HEK293T (cell line): ENCODE measurements around the gene MAP7.
"Not testable (repeated sequence)": the region's sequence is repeated elsewhere in the genome, so short reads cannot be mapped to it uniquely, and the experiment has no call there.

Source experiments
- CTCF ChIA-PET: fragments of 350-600 bp; formaldehyde crosslinking; extraction: SDS; loops from one replicate; lab custom pipeline; 2021; ENCODE audit warnings: antibody characterized with exemption, inconsistent platforms; lab: Yijun Ruan, JAX
- POLR2A ChIA-PET: fragments of 350-600 bp; formaldehyde crosslinking; extraction: SDS; loops from one replicate; lab custom pipeline; 2020; ENCODE audit warnings: antibody characterized with exemption, inconsistent platforms; lab: Yijun Ruan, JAX
- DNase-seq: peaks from one replicate; pipeline ENCODE4 v3.0.0; 2012; ENCODE audit warnings: mixed read lengths; ENCODE audit errors: extremely low spot score
- ARNT ChIP-seq: fragments of 450-650 bp; IDR thresholded peaks from 2 replicates; pipeline ENCODE4 v1.6.1; 2017; ENCODE audit warnings: mild to moderate bottlenecking
- BHLHE40 ChIP-seq: fragments of 450-650 bp; IDR thresholded peaks from 2 replicates; pipeline ENCODE4 v1.6.1; 2016; ENCODE audit warnings: mild to moderate bottlenecking, moderate library complexity, borderline replicate concordance
- CTBP1 ChIP-seq: fragments of 450-650 bp; IDR thresholded peaks from 2 replicates; pipeline ENCODE4 v1.6.1; 2016; ENCODE audit warnings: borderline replicate concordance
- ELF4 ChIP-seq: fragments of 450-650 bp; IDR thresholded peaks from 2 replicates; pipeline ENCODE4 v1.6.1; 2017; ENCODE audit warnings: antibody characterized with exemption
- FOXA1 ChIP-seq: fragments of 450-650 bp; IDR thresholded peaks from 2 replicates; pipeline ENCODE4 v1.6.1; 2016; ENCODE audit warnings: mild to moderate bottlenecking
- FOXK2 ChIP-seq: fragments of 450-650 bp; IDR thresholded peaks from 2 replicates; pipeline ENCODE4 v1.6.1; 2016; ENCODE audit warnings: mild to moderate bottlenecking
- FOXM1 ChIP-seq: fragments of 450-650 bp; IDR thresholded peaks from 2 replicates; pipeline ENCODE4 v1.6.1; 2017; ENCODE audit warnings: mild to moderate bottlenecking, borderline replicate concordance
- HDGF ChIP-seq: fragments of 450-650 bp; IDR thresholded peaks from 2 replicates; pipeline ENCODE4 v1.6.1; 2017; ENCODE audit warnings: antibody characterized with exemption, borderline replicate concordance
- L3MBTL2 ChIP-seq: fragments of 450-650 bp; conservative IDR thresholded peaks from 2 replicates; pipeline ENCODE4 v1.6.1; 2016; ENCODE audit warnings: mild to moderate bottlenecking
- LEF1 ChIP-seq: fragments of 450-650 bp; IDR thresholded peaks from 2 replicates; pipeline ENCODE4 v1.6.1; 2017; ENCODE audit warnings: mild to moderate bottlenecking, borderline replicate concordance
- NFRKB ChIP-seq: fragments of 450-650 bp; IDR thresholded peaks from 2 replicates; pipeline ENCODE4 v1.6.1; 2016; ENCODE audit warnings: mild to moderate bottlenecking, moderate library complexity
- SP1 ChIP-seq: fragments of 450-650 bp; IDR thresholded peaks from 2 replicates; pipeline ENCODE4 v1.6.1; 2017
- SUZ12 ChIP-seq: fragments of 450-650 bp; IDR thresholded peaks from 2 replicates; pipeline ENCODE4 v1.6.1; 2016; ENCODE audit warnings: mild to moderate bottlenecking
- TARDBP ChIP-seq: fragments of 450-650 bp; IDR thresholded peaks from 2 replicates; pipeline ENCODE4 v1.6.1; 2016
- ZNF384 ChIP-seq: fragments of 450-650 bp; IDR thresholded peaks from 2 replicates; pipeline ENCODE4 v1.6.1; 2016
- TF ChIP-seq, protein P1 (sequence below): fragments of 450-650 bp; IDR thresholded peaks from 2 replicates; pipeline ENCODE4 v1.6.1; 2016

MAP7 gene

DNA sequence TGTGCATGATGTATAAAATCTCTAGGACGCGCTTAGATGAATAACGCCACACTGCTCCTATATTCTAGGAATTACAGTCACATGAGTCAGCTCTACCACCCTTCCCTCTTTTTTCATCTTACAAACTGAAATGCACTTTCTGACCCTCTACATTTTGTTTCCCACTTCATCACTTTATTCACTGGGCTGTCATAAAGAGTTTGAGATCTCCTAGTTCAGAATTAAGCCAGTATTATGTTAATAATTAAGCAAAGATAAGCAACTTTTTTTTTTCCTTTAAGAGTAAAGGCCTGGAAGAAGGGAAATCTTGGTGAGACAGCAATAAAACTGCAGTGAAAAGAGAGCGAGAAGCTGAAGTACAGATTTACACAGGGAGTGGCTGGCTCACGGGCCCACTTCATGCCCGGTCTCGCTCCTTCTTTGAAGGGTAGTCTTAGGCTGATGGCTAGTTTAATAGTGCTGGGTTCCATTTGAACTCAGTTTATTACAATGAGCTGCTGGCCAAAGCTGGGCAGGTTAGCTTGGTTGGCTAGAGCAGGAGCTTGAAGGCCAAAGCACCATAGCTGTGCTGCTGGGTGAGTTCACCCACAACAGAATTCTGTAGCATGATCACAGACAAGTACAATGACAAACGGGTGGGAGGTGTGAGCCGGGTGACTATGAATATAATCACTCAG lies 110.6 kb downstream of the MAP7 start:
- TF ChIP-seq L3MBTL2 (no peak), FOXK2 (no peak), CTBP1 (no peak), TARDBP (no peak), SUZ12 (no peak), ZNF384 (no peak), LEF1 (no peak), FOXM1 (no peak), NFRKB (no peak), BHLHE40 (no peak), FOXA1 (no peak), ELF4 (no peak)
- TF ChIP-seq, protein P1, sequence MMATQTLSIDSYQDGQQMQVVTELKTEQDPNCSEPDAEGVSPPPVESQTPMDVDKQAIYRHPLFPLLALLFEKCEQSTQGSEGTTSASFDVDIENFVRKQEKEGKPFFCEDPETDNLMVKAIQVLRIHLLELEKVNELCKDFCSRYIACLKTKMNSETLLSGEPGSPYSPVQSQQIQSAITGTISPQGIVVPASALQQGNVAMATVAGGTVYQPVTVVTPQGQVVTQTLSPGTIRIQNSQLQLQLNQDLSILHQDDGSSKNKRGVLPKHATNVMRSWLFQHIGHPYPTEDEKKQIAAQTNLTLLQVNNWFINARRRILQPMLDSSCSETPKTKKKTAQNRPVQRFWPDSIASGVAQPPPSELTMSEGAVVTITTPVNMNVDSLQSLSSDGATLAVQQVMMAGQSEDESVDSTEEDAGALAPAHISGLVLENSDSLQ: no peak
- ChIA-PET POLR2A (no interaction called here), CTCF (interaction anchor here (0.9 kb wide), 1 partner anchor 17 kb away, joined by 3 read pairs; no protein-coding TSS in a partner anchor)
- DNase-seq: no peak

DNA sequence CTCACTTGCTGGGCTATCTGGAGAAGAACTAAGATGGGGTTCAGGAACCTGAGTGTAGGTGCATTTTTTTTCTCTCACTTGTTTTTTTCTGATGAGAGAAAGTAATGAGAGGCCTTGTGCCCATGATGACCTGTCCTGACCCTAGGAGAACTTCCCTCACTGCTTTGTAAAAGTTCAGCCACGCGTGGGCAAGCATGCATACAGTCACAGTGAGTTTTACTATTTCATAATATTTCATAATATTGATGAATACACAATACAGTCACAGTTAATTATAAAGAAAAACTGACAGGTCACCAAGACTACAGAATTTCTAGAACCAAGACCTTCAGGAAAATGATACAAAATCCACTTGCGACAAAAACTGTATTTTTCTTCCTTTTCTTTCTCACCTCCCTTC lies 111.8 kb downstream of the MAP7 start:
- ChIA-PET POLR2A (interaction anchor here (1.6 kb wide), 1 partner anchor 9 kb away, joined by 3 read pairs; no protein-coding TSS in a partner anchor), CTCF (no interaction called here)
- no peak for DNase-seq
- TF ChIP-seq SUZ12: no peak
- TF ChIP-seq TARDBP: no peak
- no peak for TF ChIP-seq CTBP1
- TF ChIP-seq NFRKB: no peak
- TF ChIP-seq, protein P1: no peak
- no peak for TF ChIP-seq FOXA1
- no peak for TF ChIP-seq LEF1
- TF ChIP-seq L3MBTL2: no peak
- TF ChIP-seq SP1: no peak
- no peak for TF ChIP-seq HDGF
- TF ChIP-seq BHLHE40: no peak
- no peak for TF ChIP-seq FOXM1

DNA sequence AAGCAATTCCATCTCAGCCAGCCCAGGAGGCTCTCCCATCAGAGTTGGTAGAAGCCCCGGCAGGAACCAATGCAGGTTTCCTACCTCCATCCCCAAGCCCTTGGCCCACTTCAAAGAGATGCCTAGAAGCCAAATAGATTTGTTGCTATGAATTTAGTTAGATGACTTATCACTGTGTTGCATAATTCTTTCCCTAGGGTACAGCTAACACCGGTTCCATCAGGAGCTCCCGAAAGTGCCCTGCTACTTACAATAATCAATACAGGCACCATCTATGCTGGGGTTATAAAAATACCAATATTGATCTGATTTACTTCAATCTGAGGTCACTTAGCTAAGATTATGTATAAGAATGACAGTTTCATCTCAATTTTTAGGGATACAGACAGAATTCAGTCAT lies 113.0 kb downstream of the MAP7 start:
- TF ChIP-seq NFRKB: no peak
- no peak for TF ChIP-seq ZNF384
- no peak for TF ChIP-seq SP1
- no peak for TF ChIP-seq CTBP1
- TF ChIP-seq FOXA1: no peak
- no peak for TF ChIP-seq ELF4
- TF ChIP-seq FOXK2: no peak
- TF ChIP-seq BHLHE40: no peak
- TF ChIP-seq SUZ12: no peak
- no peak for TF ChIP-seq TARDBP
- TF ChIP-seq, protein P1: no peak
- no peak for TF ChIP-seq ARNT
- POLR2A ChIA-PET: interaction anchor here (1.1 to 1.6 kb wide), 2 partner anchors 8 to 148 kb away, joined by 3 read pairs; partner anchors contain the start of gene BCLAF1
- DNase-seq: no peak
- CTCF ChIA-PET: interaction anchor here (0.6 to 0.7 kb wide), 2 partner anchors 15 to 30 kb away, joined by 3 to 5 read pairs; no protein-coding TSS in a partner anchor

DNA sequence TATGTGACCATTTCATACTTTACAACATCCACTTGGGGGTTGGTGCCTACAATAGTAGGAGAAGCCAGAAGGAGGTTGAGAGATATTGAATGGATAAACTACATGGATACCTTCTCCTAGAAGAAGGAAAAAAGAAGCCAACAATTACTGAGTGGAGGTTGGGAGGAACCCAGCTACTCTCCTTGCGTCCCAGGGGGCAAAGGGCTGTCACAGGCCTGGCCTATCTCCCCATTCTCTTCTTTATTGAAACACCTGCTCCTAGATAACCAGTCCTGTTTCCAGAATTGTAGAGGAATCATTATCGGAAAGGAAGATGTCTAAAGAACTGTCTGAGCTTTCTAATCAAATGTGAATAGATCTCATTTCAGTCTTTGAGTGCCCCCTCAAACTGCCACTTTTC lies 115.1 kb downstream of the MAP7 start:
- no peak for DNase-seq
- TF ChIP-seq L3MBTL2: no peak
- TF ChIP-seq LEF1: no peak
- TF ChIP-seq FOXA1: no peak
- no peak for TF ChIP-seq HDGF
- TF ChIP-seq SUZ12: no peak
- TF ChIP-seq ELF4: no peak
- TF ChIP-seq FOXK2: no peak
- no peak for TF ChIP-seq ARNT
- no peak for TF ChIP-seq ZNF384
- CTCF ChIA-PET: no interaction called here
- POLR2A ChIA-PET: no interaction called here

DNA sequence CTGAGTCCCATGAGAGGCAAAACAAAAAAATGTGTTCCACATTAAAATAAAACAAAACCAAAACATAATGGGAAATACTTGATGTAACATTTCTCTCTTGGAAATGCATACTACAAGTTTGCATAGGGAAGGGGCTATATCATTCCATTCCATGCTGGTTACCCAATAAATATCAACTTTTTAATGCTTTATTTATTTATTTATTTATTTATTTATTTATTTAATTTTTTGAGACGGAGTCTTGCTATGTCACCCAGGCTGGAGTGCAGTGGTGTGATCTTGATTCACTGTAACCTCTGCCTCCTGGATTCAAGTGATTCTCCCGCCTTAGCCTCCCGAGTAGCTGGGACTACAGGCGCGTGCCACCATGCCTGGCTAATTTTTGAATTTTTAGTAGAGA lies 118.9 kb downstream of the MAP7 start:
- DNase-seq, CTCF ChIA-PET, POLR2A ChIA-PET: not testable (repeated sequence)

DNA sequence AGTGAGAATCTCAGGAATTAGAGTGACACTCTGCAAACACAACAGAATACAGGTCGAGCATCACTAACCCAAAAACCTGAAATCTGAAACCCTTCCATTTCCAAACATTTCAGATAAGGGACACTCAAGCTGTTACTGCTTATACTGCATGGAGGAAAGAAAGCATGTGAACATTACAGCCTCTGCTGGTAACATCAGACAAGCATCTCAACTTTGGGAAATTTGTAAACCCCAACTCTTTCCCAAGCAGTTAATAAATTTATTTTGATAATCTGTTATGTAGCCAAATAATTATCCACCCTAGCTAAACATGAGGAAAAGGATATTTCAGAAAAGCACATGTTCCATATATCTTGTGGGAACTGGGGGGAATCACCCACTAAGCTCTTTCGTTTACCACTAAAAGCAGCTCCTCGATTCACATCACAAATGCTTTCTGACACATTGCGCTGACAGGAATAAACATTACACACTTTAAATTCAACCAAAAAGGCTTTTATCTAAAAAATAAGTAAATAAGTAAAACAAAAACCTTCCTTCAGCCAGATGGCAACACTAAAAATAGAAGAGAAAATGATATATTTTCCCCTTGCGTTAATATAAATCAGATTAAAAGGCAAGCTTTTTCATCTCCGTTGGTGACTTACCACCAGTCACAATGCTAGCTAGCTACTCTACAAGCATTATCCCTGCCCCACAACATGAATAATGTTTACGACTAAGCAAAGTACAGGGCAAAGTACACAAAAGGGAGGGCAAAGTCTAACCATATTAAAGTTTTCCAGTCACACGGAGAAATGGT lies 120.8 kb downstream of the MAP7 start:
- DNase-seq: peak; percentile 32
- ChIA-PET CTCF (interaction anchor here (1.0 kb wide), 1 partner anchor 118 kb away, joined by 3 read pairs; no protein-coding TSS in a partner anchor), POLR2A (interaction anchor here (0.7 to 0.9 kb wide), 2 partner anchors 9 to 34 kb away, joined by 3 read pairs; no protein-coding TSS in a partner anchor)
- no peak for TF ChIP-seq ELF4
- TF ChIP-seq FOXA1: no peak
- no peak for TF ChIP-seq FOXK2
- no peak for TF ChIP-seq ARNT
- TF ChIP-seq, protein P1: no peak
- TF ChIP-seq FOXM1: no peak
- TF ChIP-seq TARDBP: no peak
- TF ChIP-seq HDGF: no peak
- no peak; the same call in 1 of the 2 replicates for TF ChIP-seq L3MBTL2
- no peak for TF ChIP-seq SUZ12
- no peak for TF ChIP-seq BHLHE40
- TF ChIP-seq NFRKB: no peak
- no peak for TF ChIP-seq ZNF384
- no peak for TF ChIP-seq CTBP1
- no peak for TF ChIP-seq SP1
- TF ChIP-seq LEF1: no peak
